Measurements from ENCODE around the gene IFIT2.

- TF ChIP-seq POLR2A (IDR thresholded peaks at IDR 0.05) (no peak), CTCF (IDR thresholded peaks at IDR 0.05) (no peak)
Observed at GRCh38 chr10:89296220-89296648, 5.6 kb upstream of the IFIT2 start.
